DMS53 treated with DMSO at 0.1 percent for 48 hours (cell line): Measurements from ENCODE around the gene APOBEC2.
A peak's percentile ranks its signal among the peaks of the same experiment; 100 is the strongest.
"Not testable (repeated sequence)": the region's sequence is repeated elsewhere in the genome, so short reads cannot be mapped to it uniquely, and the experiment has no call there.

Source experiments
- DNase-seq: peaks from one replicate; lab custom pipeline; 2025; ENCODE audit not compliant: unreplicated experiment; lab: John Stamatoyannopoulos, UW

APOBEC2 gene

GRCh38 chr6:41053041-41053440 lies at the start of gene APOBEC2:
APOBEC2 (plus strand) TSS chr6:41053202; CDS start chr6:41053348, 146 bp downstream.
- no peak for DNase-seq

- DNase-seq = peak; percentile 46
Measured at GRCh38 chr6:41006217-41006616, 46.8 kb upstream of the APOBEC2 start.

- DNase-seq = not testable (repeated sequence)
Measured at GRCh38 chr6:41006980-41007379, 46.0 kb upstream of the APOBEC2 start.

- DNase-seq = no peak
Measured at GRCh38 chr6:41008011-41008410, 45.0 kb upstream of the APOBEC2 start.

- DNase-seq = no peak
Measured at GRCh38 chr6:41009669-41010068, 43.3 kb upstream of the APOBEC2 start.

GRCh38 chr6:41011673-41012072 lies 41.3 kb upstream of the APOBEC2 start:
- no peak for DNase-seq

GRCh38 chr6:41013466-41014153 lies 39.4 kb upstream of the APOBEC2 start:
- DNase-seq = no peak

- DNase-seq = no peak
Measured at GRCh38 chr6:41014780-41015179, 38.2 kb upstream of the APOBEC2 start.

GRCh38 chr6:41015860-41016259 lies 37.1 kb upstream of the APOBEC2 start:
- DNase-seq = not testable (repeated sequence)

- DNase-seq = no peak
Measured at GRCh38 chr6:41017663-41018062, 35.3 kb upstream of the APOBEC2 start.

- DNase-seq = no peak
Measured at GRCh38 chr6:41021832-41022231, 31.2 kb upstream of the APOBEC2 start.

- DNase-seq = peak; percentile 9
Measured at GRCh38 chr6:41022294-41022693, 30.7 kb upstream of the APOBEC2 start.

GRCh38 chr6:41023114-41023513 lies 29.9 kb upstream of the APOBEC2 start:
- no peak for DNase-seq

- no peak for DNase-seq
Measured at GRCh38 chr6:41025966-41026530, 27.0 kb upstream of the APOBEC2 start.

- peak; percentile 43 for DNase-seq
Measured at GRCh38 chr6:41027241-41027640, 25.8 kb upstream of the APOBEC2 start.

- DNase-seq = peak; percentile 79
Measured at GRCh38 chr6:41027799-41028560, 25.0 kb upstream of the APOBEC2 start.

GRCh38 chr6:41028561-41029412 lies 24.2 kb upstream of the APOBEC2 start:
- peak; percentile 43 for DNase-seq

- DNase-seq = no peak
Measured at GRCh38 chr6:41032830-41033229, 20.2 kb upstream of the APOBEC2 start.

- no peak for DNase-seq
Measured at GRCh38 chr6:41033776-41034175, 19.2 kb upstream of the APOBEC2 start.

- DNase-seq = no peak
Measured at GRCh38 chr6:41036186-41036585, 16.8 kb upstream of the APOBEC2 start.

- no peak for DNase-seq
Measured at GRCh38 chr6:41036601-41037000, 16.4 kb upstream of the APOBEC2 start.
